Measurements from ENCODE around the gene LCTL. TPM values are rescaled to one million over a fixed set of nuclear protein-coding genes. Genes with fewer than 3 reads are reported as not detected.

LCTL gene
- total RNA-seq, 1 donor from 2014 or later: not detected

DNA sequence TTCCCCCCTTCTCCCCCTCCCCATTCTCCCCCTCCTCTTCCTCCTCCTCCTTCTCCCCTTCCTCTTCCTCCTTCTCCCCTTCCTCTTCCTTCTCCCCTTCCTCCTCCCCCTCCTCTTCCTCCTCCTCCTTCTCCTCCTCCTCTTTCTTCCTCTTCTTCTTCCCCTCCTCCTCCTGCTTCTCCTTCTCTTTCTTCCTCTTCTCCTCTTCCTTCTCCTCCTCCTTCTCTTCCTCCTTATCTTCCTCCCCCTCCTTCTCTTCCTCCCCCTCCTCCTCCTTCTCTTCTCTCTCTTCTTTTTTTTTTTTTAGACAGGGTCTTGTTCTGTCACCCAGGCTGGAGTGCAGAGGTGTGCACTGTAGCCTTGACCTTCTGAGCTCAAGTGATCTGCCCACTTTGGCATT, 21.2 kb upstream of the LCTL start:
- intact Hi-C loops (cut with micrococcal nuclease): no loop called here
- no peaks in the 10 kb centered on the region for H3K9me3 Mint-ChIP-seq
- no peak overlapping the region for H3K27ac Mint-ChIP-seq
- H3K4me1 Mint-ChIP-seq (ENCODE audit: low read depth): no peaks in the 10 kb centered on the region
- DNase-seq (ENCODE audit: low spot score): no peak
- no peaks in the 10 kb centered on the region for H3K36me3 Mint-ChIP-seq (ENCODE audit: low read depth)
- peaks cover 8% of the 10 kb centered on the region for H3K27me3 Mint-ChIP-seq (ENCODE audit: low read depth)
- H3K4me3 Mint-ChIP-seq (ENCODE audit: low read depth): no peak overlapping the region

DNA sequence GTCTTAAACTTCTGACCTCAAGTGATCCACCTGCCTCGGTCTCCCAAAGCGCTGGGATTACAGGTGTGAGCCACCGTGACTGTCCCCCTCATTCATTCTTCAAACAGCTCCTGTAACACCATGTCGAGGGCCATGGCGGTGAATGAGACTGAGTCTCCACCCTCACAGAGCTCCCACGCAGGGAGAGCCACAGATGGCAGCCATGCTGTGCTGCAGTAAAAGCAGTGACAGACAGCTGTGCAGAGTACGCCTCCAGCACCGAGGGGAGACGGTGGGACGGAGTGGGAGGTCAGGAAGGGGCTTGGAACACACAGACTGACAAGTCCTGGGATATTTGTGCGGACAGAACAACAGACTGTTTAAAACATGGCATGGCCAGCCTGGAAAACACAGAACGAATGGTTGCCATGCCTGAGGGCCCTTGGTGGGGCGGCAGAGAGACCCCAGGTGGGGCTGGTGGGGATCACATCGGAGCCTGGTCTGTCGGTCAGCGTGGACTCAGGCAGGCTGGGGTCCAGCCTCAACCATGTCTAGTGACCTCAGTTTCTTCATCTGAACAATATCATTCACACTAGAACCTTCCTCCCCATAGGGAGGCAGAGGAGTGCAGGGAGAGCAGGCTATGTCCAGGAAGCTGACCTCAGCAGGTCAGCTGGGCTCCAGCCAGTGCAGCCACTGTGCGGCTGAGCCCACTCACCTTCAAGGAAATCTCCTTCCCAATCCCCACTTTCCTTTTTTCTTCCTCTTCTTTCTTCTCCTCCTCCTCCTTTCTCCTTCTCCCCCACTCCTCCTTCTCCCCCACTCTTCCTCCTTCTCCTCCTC, 20.6 kb upstream of the LCTL start:
- Mint-ChIP-seq H3K27ac (no peak overlapping the region), H3K4me3 (ENCODE audit: low read depth) (no peak overlapping the region), H3K4me1 (ENCODE audit: low read depth) (no peaks in the 10 kb centered on the region), H3K36me3 (ENCODE audit: low read depth) (no peaks in the 10 kb centered on the region), H3K27me3 (ENCODE audit: low read depth) (peaks cover 6% of the 10 kb centered on the region), H3K9me3 (no peaks in the 10 kb centered on the region)
- intact Hi-C loops (cut with micrococcal nuclease): no loop called here
- no peak for DNase-seq (ENCODE audit: low spot score)

DNA sequence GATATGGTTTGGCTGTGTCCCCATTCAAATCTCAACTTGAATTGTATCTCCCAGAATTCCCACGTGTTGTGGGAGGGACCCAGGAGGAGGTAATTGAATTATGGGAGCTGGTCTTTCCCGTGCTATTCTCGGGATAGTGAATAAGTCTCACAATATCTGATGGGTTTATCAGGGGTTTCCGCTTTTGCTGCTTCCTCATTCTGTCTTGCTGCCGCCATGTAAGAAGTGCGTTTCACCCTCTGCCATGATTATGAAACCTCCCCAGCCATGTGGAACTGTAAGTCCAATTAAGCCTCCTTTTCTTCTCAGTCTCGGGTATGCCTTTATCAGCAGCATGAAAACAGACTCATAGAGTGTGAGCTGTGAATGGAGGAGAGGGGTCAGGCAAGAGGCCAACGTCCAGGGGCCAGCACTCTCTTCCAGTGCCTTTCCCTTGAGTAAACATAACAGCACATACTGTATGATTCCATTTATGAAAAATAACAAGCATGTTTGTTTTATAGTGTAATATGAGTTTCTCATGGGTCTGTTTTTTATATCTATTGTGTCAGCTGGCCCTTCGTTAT, 16.3 kb upstream of the LCTL start:
- Mint-ChIP-seq H3K27me3 (ENCODE audit: low read depth) (peaks cover 4% of the 10 kb centered on the region), H3K4me1 (ENCODE audit: low read depth) (peaks cover 5% of the 10 kb centered on the region), H3K4me3 (ENCODE audit: low read depth) (no peak overlapping the region), H3K27ac (no peak overlapping the region), H3K9me3 (no peaks in the 10 kb centered on the region), H3K36me3 (ENCODE audit: low read depth) (no peaks in the 10 kb centered on the region)
- no peak for DNase-seq (ENCODE audit: low spot score)
- intact Hi-C loops (cut with micrococcal nuclease): no loop called here

DNA sequence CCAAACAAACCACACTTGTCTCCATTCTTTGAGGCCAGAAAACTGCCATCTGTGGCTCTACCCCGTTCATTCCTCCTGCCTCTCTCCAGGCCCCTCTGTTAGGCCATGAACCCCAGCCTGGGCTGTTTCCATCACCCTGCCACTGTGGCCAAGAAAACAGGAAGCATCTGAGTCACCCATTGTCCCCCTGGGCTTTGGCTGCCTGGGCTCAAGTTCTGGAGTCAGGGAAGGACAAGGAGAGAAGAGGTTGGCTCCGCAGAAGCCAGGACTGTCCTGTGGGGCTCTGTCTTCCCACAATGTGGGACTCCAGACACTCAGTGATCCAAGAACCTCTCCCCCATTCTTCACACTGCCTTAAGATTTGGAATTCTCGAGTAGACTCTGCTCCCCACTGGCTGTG, 14.8 kb upstream of the LCTL start:
- H3K27me3 Mint-ChIP-seq (ENCODE audit: low read depth): peaks cover 2% of the 10 kb centered on the region
- intact Hi-C loops (cut with micrococcal nuclease): no loop called here
- no peak overlapping the region for H3K27ac Mint-ChIP-seq
- peaks cover 5% of the 10 kb centered on the region for H3K4me1 Mint-ChIP-seq (ENCODE audit: low read depth)
- no peaks in the 10 kb centered on the region for H3K9me3 Mint-ChIP-seq
- H3K36me3 Mint-ChIP-seq (ENCODE audit: low read depth): no peaks in the 10 kb centered on the region
- no peak overlapping the region for H3K4me3 Mint-ChIP-seq (ENCODE audit: low read depth)
- DNase-seq (ENCODE audit: low spot score): no peak

DNA sequence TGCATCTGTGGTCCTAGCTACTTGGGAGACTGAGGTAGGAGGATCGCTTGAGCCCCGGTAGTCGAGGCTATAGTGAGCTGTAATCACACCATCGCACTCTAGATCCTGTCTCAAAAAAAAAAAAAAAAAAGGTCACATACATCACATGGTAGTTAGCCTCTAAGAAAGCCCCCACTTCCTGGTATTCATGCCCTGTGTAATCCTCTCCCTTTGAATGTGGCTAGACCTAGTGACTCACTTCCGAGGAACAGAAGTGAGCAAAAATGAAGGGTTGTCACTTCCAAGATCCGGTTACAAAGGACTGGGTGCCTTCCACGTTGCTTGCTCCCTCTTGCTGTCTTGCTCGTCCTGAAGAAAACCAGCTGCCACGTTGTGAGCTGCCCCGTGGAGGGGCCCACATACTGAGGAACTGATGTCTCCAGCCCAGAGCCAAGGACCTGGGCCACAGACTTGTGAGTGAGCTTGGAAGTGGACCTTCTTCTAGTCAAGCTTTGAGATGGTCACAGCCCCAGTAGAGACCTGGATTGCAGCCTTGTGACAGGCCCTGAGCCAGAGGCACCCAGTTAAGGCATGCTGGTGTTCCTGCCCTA, 12.6 kb upstream of the LCTL start:
- Mint-ChIP-seq H3K4me1 (ENCODE audit: low read depth) (peaks cover 7% of the 10 kb centered on the region), H3K27ac (no peak overlapping the region), H3K27me3 (ENCODE audit: low read depth) (no peaks in the 10 kb centered on the region), H3K9me3 (no peaks in the 10 kb centered on the region), H3K4me3 (ENCODE audit: low read depth) (no peak overlapping the region), H3K36me3 (ENCODE audit: low read depth) (no peaks in the 10 kb centered on the region)
- intact Hi-C loops (cut with micrococcal nuclease): no loop called here
- no peak for DNase-seq (ENCODE audit: low spot score)

DNA sequence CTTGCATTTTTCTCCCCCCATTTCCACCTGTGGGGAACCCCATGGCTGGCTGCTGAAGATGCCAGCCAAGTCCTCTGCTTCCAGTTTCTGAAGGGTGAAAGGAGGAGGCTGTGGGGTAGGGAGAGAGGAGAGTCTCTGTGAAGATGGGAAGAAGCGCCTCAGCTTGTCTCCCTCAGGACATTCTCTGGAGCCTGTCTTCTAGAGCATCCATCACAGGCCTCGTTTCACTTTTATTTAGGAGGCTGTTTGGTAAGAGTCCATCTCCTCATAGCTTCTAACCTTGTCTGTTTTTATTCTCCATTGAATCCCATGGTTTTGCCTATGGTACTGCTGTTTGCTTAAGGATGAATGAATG, 8.8 kb upstream of the LCTL start:
- H3K9me3 Mint-ChIP-seq: no peaks in the 10 kb centered on the region
- H3K27me3 Mint-ChIP-seq (ENCODE audit: low read depth): no peaks in the 10 kb centered on the region
- no peak overlapping the region for H3K27ac Mint-ChIP-seq
- H3K4me1 Mint-ChIP-seq (ENCODE audit: low read depth): peaks cover 7% of the 10 kb centered on the region
- DNase-seq (ENCODE audit: low spot score): no peak
- intact Hi-C loops (cut with micrococcal nuclease): no loop called here
- no peak overlapping the region for H3K4me3 Mint-ChIP-seq (ENCODE audit: low read depth)
- H3K36me3 Mint-ChIP-seq (ENCODE audit: low read depth): no peaks in the 10 kb centered on the region

DNA sequence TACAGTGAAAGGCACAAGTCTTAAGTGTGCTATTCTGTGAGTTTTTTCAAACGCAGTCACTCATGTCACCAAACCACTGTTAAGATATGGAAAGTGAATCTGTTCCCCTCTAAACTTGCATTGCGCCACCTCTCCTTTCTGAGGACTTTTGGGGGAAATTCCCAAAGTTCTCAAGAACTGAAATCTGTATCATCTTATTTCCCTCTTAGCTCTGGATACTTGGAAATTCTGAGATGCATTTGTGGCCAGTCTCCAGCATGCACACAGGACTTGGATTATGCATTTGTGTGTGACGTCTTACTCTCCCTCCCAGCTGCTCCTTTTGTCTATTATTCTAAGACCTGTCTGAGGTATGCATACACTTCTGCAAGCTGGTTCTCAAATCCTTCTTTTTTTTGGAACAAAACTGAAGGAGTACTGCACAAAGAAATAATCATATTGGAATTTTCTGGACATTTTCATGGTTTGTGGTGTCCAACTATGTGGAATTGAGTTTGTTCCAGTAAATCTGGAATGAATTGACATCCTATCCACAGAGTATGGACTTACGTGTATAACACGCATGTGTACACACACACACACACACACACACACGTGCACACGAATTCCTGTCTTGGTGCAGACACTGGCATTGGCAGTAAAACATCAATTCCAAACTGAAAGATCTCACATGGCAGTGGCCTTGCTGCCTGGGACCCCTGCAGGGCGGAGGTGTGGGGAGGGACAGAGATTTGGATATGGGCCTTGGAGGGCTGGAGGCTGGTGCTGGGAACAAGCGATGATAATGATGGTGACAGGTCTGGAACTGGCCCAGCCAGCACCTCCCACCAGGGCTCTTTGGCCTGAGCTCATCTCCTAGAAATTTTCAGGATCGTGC, 8.2 kb upstream of the LCTL start:
- Mint-ChIP-seq H3K27ac (no peak overlapping the region), H3K4me1 (ENCODE audit: low read depth) (peaks cover 7% of the 10 kb centered on the region), H3K27me3 (ENCODE audit: low read depth) (no peaks in the 10 kb centered on the region), H3K36me3 (ENCODE audit: low read depth) (no peaks in the 10 kb centered on the region), H3K4me3 (ENCODE audit: low read depth) (no peak overlapping the region), H3K9me3 (no peaks in the 10 kb centered on the region)
- no peak for DNase-seq (ENCODE audit: low spot score)
- intact Hi-C loops (cut with micrococcal nuclease): no loop called here

DNA sequence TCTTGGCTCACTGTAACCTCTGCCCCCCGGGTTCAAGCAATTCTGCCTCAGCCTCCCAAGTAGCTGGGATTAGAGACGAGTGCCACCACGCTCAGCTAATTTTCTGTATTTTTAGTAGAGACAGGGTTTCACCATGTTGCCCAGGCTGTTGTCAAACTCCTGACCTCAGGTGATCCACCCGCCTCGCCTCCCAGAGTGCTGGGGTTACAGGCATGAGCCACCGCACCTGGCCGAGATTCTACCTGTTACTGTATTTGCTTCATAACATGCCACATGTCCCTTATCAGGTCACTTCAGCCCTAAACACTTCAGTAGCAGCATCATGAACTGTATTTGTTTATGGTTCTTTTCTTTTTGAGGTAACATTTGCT, 7.5 kb upstream of the LCTL start:
- Mint-ChIP-seq H3K27ac (no peak overlapping the region), H3K4me3 (ENCODE audit: low read depth) (no peak overlapping the region), H3K36me3 (ENCODE audit: low read depth) (no peaks in the 10 kb centered on the region), H3K9me3 (no peaks in the 10 kb centered on the region), H3K27me3 (ENCODE audit: low read depth) (no peaks in the 10 kb centered on the region), H3K4me1 (ENCODE audit: low read depth) (peaks cover 7% of the 10 kb centered on the region)
- intact Hi-C loops (cut with micrococcal nuclease): no loop called here
- DNase-seq (ENCODE audit: low spot score): no peak

DNA sequence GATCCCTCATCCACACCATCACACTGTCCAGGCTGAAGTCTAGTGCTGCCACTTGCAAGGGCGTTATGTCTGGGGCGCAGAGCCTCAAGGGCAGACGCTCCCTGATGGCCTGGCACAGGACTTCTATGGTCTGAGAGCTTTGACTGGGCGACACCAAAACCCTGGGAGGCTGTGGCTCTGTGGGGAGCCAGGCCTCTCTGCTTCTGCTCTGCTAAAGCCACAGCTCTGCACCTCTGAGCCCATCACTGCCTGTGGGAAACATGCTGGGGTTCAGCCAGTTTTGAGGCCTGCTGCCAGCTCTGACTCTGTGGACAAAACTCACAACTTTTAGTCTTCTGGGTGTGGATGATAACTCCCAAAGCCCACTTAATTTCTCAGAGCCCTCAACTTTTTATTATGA, 6.3 kb upstream of the LCTL start:
- Mint-ChIP-seq H3K36me3 (ENCODE audit: low read depth) (no peaks in the 10 kb centered on the region), H3K9me3 (no peaks in the 10 kb centered on the region), H3K27me3 (ENCODE audit: low read depth) (no peaks in the 10 kb centered on the region), H3K4me1 (ENCODE audit: low read depth) (peaks cover 4% of the 10 kb centered on the region), H3K27ac (no peak overlapping the region), H3K4me3 (ENCODE audit: low read depth) (no peak overlapping the region)
- no peak for DNase-seq (ENCODE audit: low spot score)
- intact Hi-C loops (cut with micrococcal nuclease): no loop called here

DNA sequence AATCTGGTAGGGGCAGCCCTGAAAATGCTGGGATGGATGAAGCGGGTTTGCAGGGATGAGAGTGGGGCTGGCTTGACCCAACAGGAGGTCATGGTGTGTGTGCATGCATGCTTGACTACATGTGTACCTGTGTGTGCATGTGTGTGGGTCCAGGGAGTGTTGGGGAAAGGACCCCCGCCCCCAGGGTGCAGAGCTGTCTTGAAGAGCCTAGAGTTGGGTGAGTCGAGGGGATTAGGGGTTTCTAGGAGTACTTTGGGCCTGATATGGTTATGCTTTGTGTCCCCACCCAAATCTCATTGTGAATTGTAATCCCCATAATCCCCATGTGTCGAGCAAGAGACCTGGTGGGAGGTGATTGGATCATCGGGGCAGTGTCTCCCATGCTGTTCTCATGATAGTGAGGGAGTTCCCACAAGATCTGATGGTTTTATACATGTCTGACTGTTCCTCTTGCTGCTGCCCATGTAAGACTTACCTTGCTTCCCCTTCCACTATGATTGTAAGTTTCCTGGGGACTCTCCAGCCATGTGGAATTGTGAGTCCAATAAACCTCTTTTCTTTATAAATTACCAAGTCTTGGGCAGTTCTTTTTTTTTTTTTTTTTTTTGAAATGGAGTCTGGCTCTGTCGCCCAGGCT, 5.2 kb upstream of the LCTL start:
- Mint-ChIP-seq H3K27me3 (ENCODE audit: low read depth) (no peaks in the 10 kb centered on the region), H3K9me3 (no peaks in the 10 kb centered on the region)
- intact Hi-C loops (cut with micrococcal nuclease): no loop called here

DNA sequence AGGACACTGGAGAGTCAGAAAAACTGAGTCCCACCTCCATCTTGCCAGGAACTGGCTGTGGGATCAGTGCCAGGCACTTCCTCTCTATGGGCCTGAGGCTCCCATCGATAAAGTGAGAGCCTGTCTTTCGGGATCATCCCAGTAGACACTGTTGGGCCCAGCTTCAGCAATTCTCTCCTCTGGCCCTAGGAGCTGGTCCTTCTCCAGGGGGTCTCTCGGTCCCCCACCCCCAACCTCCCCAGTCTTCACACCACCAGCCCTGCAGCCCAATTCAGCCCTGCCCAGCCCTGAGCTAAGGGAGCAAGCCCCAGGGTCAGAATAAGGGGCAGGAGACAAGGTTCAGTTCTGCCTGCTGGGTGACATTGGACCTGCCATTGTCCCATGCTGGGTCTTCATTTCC, 4.5 kb upstream of the LCTL start:
- DNase-seq (ENCODE audit: low spot score): no peak
- H3K27ac Mint-ChIP-seq: no peak overlapping the region
- peaks cover 9% of the 10 kb centered on the region for H3K4me1 Mint-ChIP-seq (ENCODE audit: low read depth)
- no peaks in the 10 kb centered on the region for H3K36me3 Mint-ChIP-seq (ENCODE audit: low read depth)
- no peak overlapping the region for H3K4me3 Mint-ChIP-seq (ENCODE audit: low read depth)
- no peaks in the 10 kb centered on the region for H3K27me3 Mint-ChIP-seq (ENCODE audit: low read depth)
- intact Hi-C loops (cut with micrococcal nuclease): no loop called here
- no peaks in the 10 kb centered on the region for H3K9me3 Mint-ChIP-seq

More for the DNA sequence above, 5.2 kb upstream of the LCTL start:
- H3K27ac Mint-ChIP-seq: no peak overlapping the region
- H3K4me3 Mint-ChIP-seq (ENCODE audit: low read depth): no peak overlapping the region
- no peak for DNase-seq (ENCODE audit: low spot score)
- H3K4me1 Mint-ChIP-seq (ENCODE audit: low read depth): peaks cover 9% of the 10 kb centered on the region
- H3K36me3 Mint-ChIP-seq (ENCODE audit: low read depth): no peaks in the 10 kb centered on the region

DNA sequence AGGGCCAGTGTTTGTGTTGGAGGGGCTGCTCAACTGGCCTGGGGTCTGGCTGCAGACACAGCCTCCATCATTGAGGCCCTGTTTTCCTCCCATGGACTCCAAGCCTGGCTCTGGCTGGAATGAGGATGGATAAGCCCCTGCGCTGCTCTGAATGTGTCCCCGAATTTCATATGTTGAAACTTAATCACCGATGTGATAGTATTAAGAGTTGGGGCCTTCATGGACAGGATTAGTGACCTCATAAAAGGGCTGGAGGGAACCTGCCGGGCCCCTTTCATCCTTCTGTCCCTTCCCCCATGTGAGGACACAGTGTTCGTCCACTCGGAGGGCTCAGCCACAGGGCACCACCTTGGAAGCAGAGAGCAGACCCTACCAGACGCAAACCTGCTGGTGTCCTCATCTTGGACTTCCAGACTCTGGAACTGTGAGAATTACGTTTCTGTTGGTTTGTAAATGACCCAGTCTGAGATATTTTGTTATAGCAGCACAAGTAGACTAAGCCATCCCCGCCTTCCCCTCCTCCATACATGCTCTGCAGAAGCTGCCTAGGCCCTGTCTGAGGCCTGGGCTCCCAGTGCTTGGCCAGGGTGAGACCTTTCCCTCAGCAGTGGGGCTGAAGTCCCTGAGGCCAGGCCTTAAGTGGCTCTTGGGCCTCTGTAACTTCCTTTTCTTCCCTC, 3.8 kb upstream of the LCTL start:
- Mint-ChIP-seq H3K27ac (no peak overlapping the region), H3K36me3 (ENCODE audit: low read depth) (no peaks in the 10 kb centered on the region), H3K4me1 (ENCODE audit: low read depth) (peaks cover 9% of the 10 kb centered on the region), H3K9me3 (no peaks in the 10 kb centered on the region), H3K4me3 (ENCODE audit: low read depth) (no peak overlapping the region), H3K27me3 (ENCODE audit: low read depth) (no peaks in the 10 kb centered on the region)
- intact Hi-C loops (cut with micrococcal nuclease): no loop called here
- no peak for DNase-seq (ENCODE audit: low spot score)
